Astrocyte (in vitro differentiated cells and primary cell): ENCODE data around the gene IL13. TPM values are rescaled to one million over a fixed set of nuclear protein-coding genes. Genes with fewer than 3 reads are reported as not detected.

Source experiments
- DNase-seq: peaks from one replicate; pipeline ENCODE4 v3.0.0-alpha.2; 2010; ENCODE audit warnings: low read depth
- FAIRE-seq: peaks from 2 replicates; lab custom pipeline; 2011; peaks lifted over from hg19 to GRCh38; lab: Jason Lieb, UNC
- H2AFZ ChIP-seq: 2 replicates; pipeline ENCODE4 v1.6.0; 2012; ENCODE audit warnings: low read depth, low read length, inconsistent platforms
- H3K27ac ChIP-seq: 2 replicates; pipeline ENCODE4 v1.5.1; 2011; ENCODE audit warnings: low read depth, low read length, inconsistent platforms
- H3K27me3 ChIP-seq: 2 replicates; pipeline ENCODE4 v1.6.0; 2011; ENCODE audit warnings: low read length, inconsistent platforms; ENCODE audit not compliant: insufficient read depth
- H3K36me3 ChIP-seq: 2 replicates; pipeline ENCODE4 v1.5.1; 2011; ENCODE audit warnings: low read length, inconsistent platforms; ENCODE audit not compliant: insufficient read depth
- H3K4me1 ChIP-seq: 2 replicates; pipeline ENCODE4 v1.5.1; 2011; ENCODE audit warnings: low read length, inconsistent platforms; ENCODE audit not compliant: insufficient read depth
- H3K4me2 ChIP-seq: 2 replicates; pipeline ENCODE4 v1.6.0; 2012; ENCODE audit warnings: low read length, inconsistent platforms
- H3K4me3 ChIP-seq: 2 replicates; pipeline ENCODE4 v1.5.1; 2011; ENCODE audit warnings: low read depth, mild to moderate bottlenecking, low read length, inconsistent platforms; ENCODE audit not compliant: insufficient read depth
- H3K79me2 ChIP-seq: 2 replicates; pipeline ENCODE4 v1.6.0; 2012; ENCODE audit warnings: mild to moderate bottlenecking, low read length, inconsistent platforms; ENCODE audit not compliant: insufficient read depth
- H3K9ac ChIP-seq: 2 replicates; pipeline ENCODE4 v1.6.0; 2012; ENCODE audit warnings: mild to moderate bottlenecking, low read length, inconsistent platforms
- H3K9me3 ChIP-seq: 2 replicates; pipeline ENCODE4 v1.5.1; 2012; ENCODE audit warnings: low read depth, mild to moderate bottlenecking, low read length, inconsistent platforms; ENCODE audit not compliant: insufficient read depth
- H4K20me1 ChIP-seq: 2 replicates; pipeline ENCODE4 v1.6.0; 2012; ENCODE audit warnings: low read length, inconsistent platforms; ENCODE audit not compliant: insufficient read depth
- H3K27ac Mint-ChIP-seq: one replicate; pipeline ENCODE4 v1.8.0; 2021; ENCODE audit warnings: mild to moderate bottlenecking, mixed read lengths; ENCODE audit not compliant: unreplicated experiment
- H3K27me3 Mint-ChIP-seq: one replicate; pipeline ENCODE4 v1.8.0; 2021; ENCODE audit warnings: low read depth, mixed read lengths; ENCODE audit not compliant: unreplicated experiment
- H3K36me3 Mint-ChIP-seq: one replicate; pipeline ENCODE4 v1.8.0; 2021; ENCODE audit warnings: low read depth, mixed read lengths; ENCODE audit not compliant: unreplicated experiment
- H3K4me1 Mint-ChIP-seq: one replicate; pipeline ENCODE4 v1.8.0; 2021; ENCODE audit warnings: low read depth, mixed read lengths; ENCODE audit not compliant: unreplicated experiment
- H3K4me3 Mint-ChIP-seq: one replicate; pipeline ENCODE4 v1.8.0; 2021; ENCODE audit warnings: mild to moderate bottlenecking, moderate library complexity, mixed read lengths; ENCODE audit not compliant: unreplicated experiment
- H3K9me3 Mint-ChIP-seq: one replicate; pipeline ENCODE4 v1.8.0; 2021; ENCODE audit warnings: mild to moderate bottlenecking, mixed read lengths; ENCODE audit not compliant: unreplicated experiment
- EZH2 ChIP-seq: IDR thresholded peaks from 2 replicates; pipeline ENCODE4 v1.6.1; 2012; ENCODE audit warnings: mild to moderate bottlenecking, low read length, inconsistent platforms; ENCODE audit not compliant: insufficient read depth
- total RNA-seq: library from RNA; stranded (reverse); gene quantifications from 2 replicates; pipeline ENCODE4 v1.2.1, GENCODE V29; 2021
- TF ChIP-seq, protein P1 (sequence below): IDR thresholded peaks from 2 replicates; pipeline ENCODE4 v1.5.1; 2011; ENCODE audit warnings: low read depth, mild to moderate bottlenecking, inconsistent platforms, low read length, moderate library complexity; ENCODE audit not compliant: insufficient read depth

IL13 gene
- total RNA-seq, 1 donor from 2014 or later = not detected

GRCh38 chr5:132658381-132659302 lies 669 bp downstream of the IL13 start:
- Mint-ChIP-seq H3K36me3 (no peaks in the 10 kb centered on the region), H3K9me3 (no peaks in the 10 kb centered on the region), H3K4me1 (peaks cover 25% of the 10 kb centered on the region), H3K27me3 (peaks cover 33% of the 10 kb centered on the region), H3K4me3 (no peak overlapping the region), H3K27ac (no peak overlapping the region)
- H3K79me2 ChIP-seq = no peaks in the 10 kb centered on the region
- no peak overlapping the region for H2AFZ ChIP-seq
- no peak for DNase-seq
- H3K4me1 ChIP-seq = peaks cover 2% of the 10 kb centered on the region
- H3K9ac ChIP-seq = no peak overlapping the region
- no peak overlapping the region for H3K4me3 ChIP-seq
- FAIRE-seq = no peak
- H3K27me3 ChIP-seq = no peaks in the 10 kb centered on the region
- no peaks in the 10 kb centered on the region for H4K20me1 ChIP-seq
- H3K9me3 ChIP-seq = no peaks in the 10 kb centered on the region
- H3K36me3 ChIP-seq = no peaks in the 10 kb centered on the region
- H3K4me2 ChIP-seq = no peak overlapping the region
- no peak overlapping the region for H3K27ac ChIP-seq
- no peak for TF ChIP-seq EZH2
- TF ChIP-seq, protein P1, sequence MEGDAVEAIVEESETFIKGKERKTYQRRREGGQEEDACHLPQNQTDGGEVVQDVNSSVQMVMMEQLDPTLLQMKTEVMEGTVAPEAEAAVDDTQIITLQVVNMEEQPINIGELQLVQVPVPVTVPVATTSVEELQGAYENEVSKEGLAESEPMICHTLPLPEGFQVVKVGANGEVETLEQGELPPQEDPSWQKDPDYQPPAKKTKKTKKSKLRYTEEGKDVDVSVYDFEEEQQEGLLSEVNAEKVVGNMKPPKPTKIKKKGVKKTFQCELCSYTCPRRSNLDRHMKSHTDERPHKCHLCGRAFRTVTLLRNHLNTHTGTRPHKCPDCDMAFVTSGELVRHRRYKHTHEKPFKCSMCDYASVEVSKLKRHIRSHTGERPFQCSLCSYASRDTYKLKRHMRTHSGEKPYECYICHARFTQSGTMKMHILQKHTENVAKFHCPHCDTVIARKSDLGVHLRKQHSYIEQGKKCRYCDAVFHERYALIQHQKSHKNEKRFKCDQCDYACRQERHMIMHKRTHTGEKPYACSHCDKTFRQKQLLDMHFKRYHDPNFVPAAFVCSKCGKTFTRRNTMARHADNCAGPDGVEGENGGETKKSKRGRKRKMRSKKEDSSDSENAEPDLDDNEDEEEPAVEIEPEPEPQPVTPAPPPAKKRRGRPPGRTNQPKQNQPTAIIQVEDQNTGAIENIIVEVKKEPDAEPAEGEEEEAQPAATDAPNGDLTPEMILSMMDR = no peak

DNA sequence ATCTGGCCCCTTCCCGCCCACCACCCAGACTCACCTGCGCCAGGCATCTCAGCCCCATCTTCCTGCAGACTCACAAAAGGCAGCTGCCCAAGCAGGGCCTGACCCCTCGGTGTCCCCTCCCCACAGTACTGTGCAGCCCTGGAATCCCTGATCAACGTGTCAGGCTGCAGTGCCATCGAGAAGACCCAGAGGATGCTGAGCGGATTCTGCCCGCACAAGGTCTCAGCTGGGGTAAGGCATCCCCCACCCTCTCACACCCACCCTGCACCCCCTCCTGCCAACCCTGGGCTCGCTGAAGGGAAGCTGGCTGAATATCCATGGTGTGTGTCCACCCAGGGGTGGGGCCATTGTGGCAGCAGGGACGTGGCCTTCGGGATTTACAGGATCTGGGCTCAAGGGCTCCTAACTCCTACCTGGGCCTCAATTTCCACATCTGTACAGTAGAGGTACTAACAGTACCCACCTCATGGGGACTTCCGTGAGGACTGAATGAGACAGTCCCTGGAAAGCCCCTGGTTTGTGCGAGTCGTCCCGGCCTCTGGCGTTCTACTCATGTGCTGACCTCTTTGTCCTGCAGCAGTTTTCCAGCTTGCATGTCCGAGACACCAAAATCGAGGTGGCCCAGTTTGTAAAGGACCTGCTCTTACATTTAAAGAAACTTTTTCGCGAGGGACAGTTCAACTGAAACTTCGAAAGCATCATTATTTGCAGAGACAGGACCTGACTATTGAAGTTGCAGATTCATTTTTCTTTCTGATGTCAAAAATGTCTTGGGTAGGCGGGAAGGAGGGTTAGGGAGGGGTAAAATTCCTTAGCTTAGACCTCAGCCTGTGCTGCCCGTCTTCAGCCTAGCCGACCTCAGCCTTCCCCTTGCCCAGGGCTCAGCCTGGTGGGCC lies 1.9 kb downstream of the IL13 start:
- H3K4me1 ChIP-seq = peaks cover 2% of the 10 kb centered on the region
- Mint-ChIP-seq H3K4me1 (peaks cover 33% of the 10 kb centered on the region), H3K36me3 (no peaks in the 10 kb centered on the region), H3K9me3 (no peaks in the 10 kb centered on the region), H3K4me3 (no peak overlapping the region), H3K27ac (no peak overlapping the region), H3K27me3 (peaks cover 25% of the 10 kb centered on the region)
- no peak for FAIRE-seq
- no peaks in the 10 kb centered on the region for H3K79me2 ChIP-seq
- TF ChIP-seq, protein P1 = no peak
- TF ChIP-seq EZH2 = no peak
- H3K36me3 ChIP-seq = no peaks in the 10 kb centered on the region
- H3K27me3 ChIP-seq = no peaks in the 10 kb centered on the region
- H3K9me3 ChIP-seq = no peaks in the 10 kb centered on the region
- H3K4me3 ChIP-seq = no peak overlapping the region
- H2AFZ ChIP-seq = no peak overlapping the region
- no peaks in the 10 kb centered on the region for H4K20me1 ChIP-seq
- no peak for DNase-seq
- no peak overlapping the region for H3K27ac ChIP-seq
- H3K4me2 ChIP-seq = no peak overlapping the region
- H3K9ac ChIP-seq = no peak overlapping the region
